WI38 (cell line): ENCODE measurements around the gene SPIB.
A peak's percentile ranks its signal among the peaks of the same experiment; 100 is the strongest.

Source experiments
- H3K4me3 ChIP-seq: 2 replicates; pipeline ENCODE4 v1.5.1; 2011; ENCODE audit warnings: low read depth, mild to moderate bottlenecking, control low read depth, low read length
- TF ChIP-seq, protein P1 (sequence below): IDR thresholded peaks from 2 replicates; pipeline ENCODE4 v1.5.1; 2012; ENCODE audit warnings: low read depth, mild to moderate bottlenecking, control low read depth, low read length

The SPIB gene

GRCh38 chr19:50476907-50477238, 58.1 kb downstream of the SPIB start:
- TF ChIP-seq, protein P1, sequence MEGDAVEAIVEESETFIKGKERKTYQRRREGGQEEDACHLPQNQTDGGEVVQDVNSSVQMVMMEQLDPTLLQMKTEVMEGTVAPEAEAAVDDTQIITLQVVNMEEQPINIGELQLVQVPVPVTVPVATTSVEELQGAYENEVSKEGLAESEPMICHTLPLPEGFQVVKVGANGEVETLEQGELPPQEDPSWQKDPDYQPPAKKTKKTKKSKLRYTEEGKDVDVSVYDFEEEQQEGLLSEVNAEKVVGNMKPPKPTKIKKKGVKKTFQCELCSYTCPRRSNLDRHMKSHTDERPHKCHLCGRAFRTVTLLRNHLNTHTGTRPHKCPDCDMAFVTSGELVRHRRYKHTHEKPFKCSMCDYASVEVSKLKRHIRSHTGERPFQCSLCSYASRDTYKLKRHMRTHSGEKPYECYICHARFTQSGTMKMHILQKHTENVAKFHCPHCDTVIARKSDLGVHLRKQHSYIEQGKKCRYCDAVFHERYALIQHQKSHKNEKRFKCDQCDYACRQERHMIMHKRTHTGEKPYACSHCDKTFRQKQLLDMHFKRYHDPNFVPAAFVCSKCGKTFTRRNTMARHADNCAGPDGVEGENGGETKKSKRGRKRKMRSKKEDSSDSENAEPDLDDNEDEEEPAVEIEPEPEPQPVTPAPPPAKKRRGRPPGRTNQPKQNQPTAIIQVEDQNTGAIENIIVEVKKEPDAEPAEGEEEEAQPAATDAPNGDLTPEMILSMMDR: no peak
- H3K4me3 ChIP-seq: peak overlapping the region; percentile 76

- H3K4me3 ChIP-seq: no peak overlapping the region
- TF ChIP-seq, protein P1: no peak
These were observed 59.2 kb downstream of the SPIB start for GRCh38 chr19:50477751-50478515.

DNA sequence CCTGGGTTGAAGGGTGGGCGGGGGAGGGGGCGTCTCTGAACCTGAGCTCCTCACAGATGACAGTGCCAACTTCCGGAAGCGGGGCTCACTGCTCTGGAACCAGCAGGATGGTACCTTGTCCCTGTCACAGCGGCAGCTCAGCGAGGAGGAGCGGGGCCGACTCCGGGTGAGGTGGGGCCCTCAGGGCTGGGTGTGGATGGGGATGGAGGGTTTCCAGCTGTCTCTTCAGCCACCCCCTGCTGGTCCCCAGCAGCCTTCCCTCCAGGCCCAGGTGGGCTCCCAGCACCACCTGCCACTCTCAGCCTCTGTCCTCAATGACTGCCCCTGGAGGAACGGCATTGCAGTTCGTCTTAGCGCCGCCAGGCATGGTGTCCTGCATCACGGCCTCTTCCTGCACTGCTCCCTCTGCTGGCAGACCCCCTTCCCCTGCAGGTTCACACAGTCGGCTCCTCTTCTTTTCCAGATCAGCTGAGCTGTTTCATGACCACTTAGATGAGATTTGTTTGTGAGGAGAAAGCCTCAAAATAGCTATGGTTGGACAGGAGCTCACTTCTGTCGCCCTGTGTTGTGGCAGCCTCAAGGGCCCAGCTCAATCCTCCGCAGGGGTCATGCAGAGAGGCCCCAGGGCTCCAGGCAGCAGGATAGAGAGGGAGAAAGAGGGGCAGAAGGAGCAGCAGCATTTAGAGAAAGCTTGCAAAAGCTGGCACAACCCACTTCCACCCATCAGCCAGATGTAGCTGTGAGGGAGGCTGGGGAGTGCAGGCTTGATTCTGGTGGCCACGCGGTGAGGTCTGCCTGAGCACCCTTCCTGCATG, 60.4 kb downstream of the SPIB start:
- TF ChIP-seq, protein P1: peak; percentile 31; the same call in 1 of the 2 replicates
- no peak overlapping the region for H3K4me3 ChIP-seq

DNA sequence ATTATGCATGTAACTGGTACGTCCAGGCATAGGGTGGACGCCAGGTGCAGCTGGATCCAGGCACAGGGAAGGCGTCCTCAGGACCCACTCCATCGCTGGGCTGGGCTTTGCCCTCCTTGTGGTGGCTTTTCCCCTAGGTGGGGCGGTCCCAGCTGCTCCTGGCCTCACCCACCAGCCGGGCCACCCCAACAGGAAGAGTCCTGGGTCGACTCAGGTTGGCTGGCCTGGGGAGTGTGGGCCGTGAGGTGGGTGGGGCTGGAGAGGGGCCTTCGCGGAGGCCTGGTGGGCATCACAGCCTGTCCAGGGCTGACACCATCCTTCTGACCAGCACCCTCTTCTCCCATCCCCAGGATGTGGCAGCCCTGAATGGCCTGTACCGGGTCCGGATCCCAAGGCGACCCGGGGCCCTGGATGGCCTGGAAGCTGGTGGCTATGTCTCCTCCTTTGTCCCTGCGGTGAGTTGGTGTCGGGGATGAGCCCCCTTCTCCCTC, 61.1 kb downstream of the SPIB start:
- TF ChIP-seq, protein P1: no peak
- no peak overlapping the region for H3K4me3 ChIP-seq

GRCh38 chr19:50480281-50481111, 61.8 kb downstream of the SPIB start:
- TF ChIP-seq, protein P1: no peak
- H3K4me3 ChIP-seq: no peak overlapping the region
